Measurements from ENCODE around the gene KRT35. TPM values are rescaled to one million over a fixed set of nuclear protein-coding genes. Genes with fewer than 3 reads are reported as not detected.

Gene KRT35
- total and polyA plus RNA-seq, 2 donors (not counting 1 experiment from before 2014, with no cell fraction given), result not detected

GRCh38 chr17:41516147-41516829, 35.3 kb upstream of the KRT35 start:
- Histone ChIP-seq H3K9ac (ENCODE audit: insufficient read depth, low read length) (no peak overlapping the region), H2AFZ (ENCODE audit: low read length) (no peak overlapping the region), H3K79me2 (ENCODE audit: control insufficient read depth, insufficient read depth, low read length) (no peaks in the 10 kb centered on the region), H4K20me1 (ENCODE audit: control insufficient read depth, extremely low read depth, insufficient read depth, low read length) (no peaks in the 10 kb centered on the region), H3K27ac (ENCODE audit: insufficient read depth, low read length) (no peak overlapping the region), H3K27me3 (ENCODE audit: control insufficient read depth, insufficient read depth, low read length) (no peaks in the 10 kb centered on the region), H3K9me3 (ENCODE audit: control insufficient read depth, insufficient read depth, low read depth, low read length) (no peaks in the 10 kb centered on the region), H3K4me2 (ENCODE audit: extremely low read depth, insufficient read depth, low read length) (no peak overlapping the region), H3K36me3 (ENCODE audit: control insufficient read depth, insufficient read depth, low read length) (no peaks in the 10 kb centered on the region), H3K4me3 (replicated peaks in 1 of 4; ENCODE audit: control extremely low read depth in 1 of 4, insufficient read depth in 1 of 4, low read depth in 3 of 4, low read length in 4 of 4) (no peak overlapping the region), H3K4me1 (ENCODE audit: control insufficient read depth, extremely low read depth, insufficient read depth, low read length) (peaks cover 2% of the 10 kb centered on the region)
- TF ChIP-seq CTCF (conservative IDR thresholded peaks at IDR 0.05 in 1 of 2, IDR thresholded peaks at IDR 0.05 in 1 of 2; ENCODE audit: low read depth in 1 of 2, low read length in 2 of 2) (no peak), EZH2 (IDR thresholded peaks at IDR 0.05; ENCODE audit: low read length, missing control alignments) (no peak)
- DNase-seq (ENCODE audit: low read depth in 2 of 2), result no peak

DNA sequence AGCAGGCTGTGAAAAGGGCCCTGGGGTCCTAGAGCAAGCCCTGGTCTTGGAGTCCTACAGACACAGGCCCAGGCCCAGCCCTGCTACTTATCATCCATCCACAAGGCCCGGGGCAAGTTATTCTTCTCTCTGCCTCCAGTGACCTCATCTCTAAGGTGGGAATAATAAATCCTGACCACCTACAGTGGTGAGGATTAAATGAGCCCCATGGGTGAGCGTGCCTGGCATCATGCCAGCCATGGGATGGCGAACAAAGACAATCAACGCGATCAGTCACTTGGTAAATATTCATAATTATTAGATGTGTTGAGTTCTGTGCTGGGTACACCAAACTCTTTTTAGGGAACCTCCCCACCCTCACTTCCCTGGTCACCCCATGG, 32.2 kb upstream of the KRT35 start:
- no peaks in the 10 kb centered on the region for H4K20me1 ChIP-seq (ENCODE audit: control insufficient read depth, extremely low read depth, insufficient read depth, low read length)
- H3K4me1 ChIP-seq (ENCODE audit: control insufficient read depth, extremely low read depth, insufficient read depth, low read length), result no peaks in the 10 kb centered on the region
- TF ChIP-seq EZH2 (IDR thresholded peaks at IDR 0.05; ENCODE audit: low read length, missing control alignments) (no peak), CTCF (conservative IDR thresholded peaks at IDR 0.05 in 1 of 2, IDR thresholded peaks at IDR 0.05 in 1 of 2; ENCODE audit: low read depth in 1 of 2, low read length in 2 of 2) (no peak)
- H3K4me3 ChIP-seq (replicated peaks in 1 of 4; ENCODE audit: control extremely low read depth in 1 of 4, insufficient read depth in 1 of 4, low read depth in 3 of 4, low read length in 4 of 4), result no peak overlapping the region
- no peak overlapping the region for H3K9ac ChIP-seq (ENCODE audit: insufficient read depth, low read length)
- no peaks in the 10 kb centered on the region for H3K9me3 ChIP-seq (ENCODE audit: control insufficient read depth, insufficient read depth, low read depth, low read length)
- no peaks in the 10 kb centered on the region for H3K36me3 ChIP-seq (ENCODE audit: control insufficient read depth, insufficient read depth, low read length)
- H2AFZ ChIP-seq (ENCODE audit: low read length), result no peak overlapping the region
- H3K27me3 ChIP-seq (ENCODE audit: control insufficient read depth, insufficient read depth, low read length), result no peaks in the 10 kb centered on the region
- no peak overlapping the region for H3K27ac ChIP-seq (ENCODE audit: insufficient read depth, low read length)
- H3K79me2 ChIP-seq (ENCODE audit: control insufficient read depth, insufficient read depth, low read length), result no peaks in the 10 kb centered on the region
- no peak overlapping the region for H3K4me2 ChIP-seq (ENCODE audit: extremely low read depth, insufficient read depth, low read length)
- DNase-seq (ENCODE audit: low read depth in 2 of 2), result no peak

DNA sequence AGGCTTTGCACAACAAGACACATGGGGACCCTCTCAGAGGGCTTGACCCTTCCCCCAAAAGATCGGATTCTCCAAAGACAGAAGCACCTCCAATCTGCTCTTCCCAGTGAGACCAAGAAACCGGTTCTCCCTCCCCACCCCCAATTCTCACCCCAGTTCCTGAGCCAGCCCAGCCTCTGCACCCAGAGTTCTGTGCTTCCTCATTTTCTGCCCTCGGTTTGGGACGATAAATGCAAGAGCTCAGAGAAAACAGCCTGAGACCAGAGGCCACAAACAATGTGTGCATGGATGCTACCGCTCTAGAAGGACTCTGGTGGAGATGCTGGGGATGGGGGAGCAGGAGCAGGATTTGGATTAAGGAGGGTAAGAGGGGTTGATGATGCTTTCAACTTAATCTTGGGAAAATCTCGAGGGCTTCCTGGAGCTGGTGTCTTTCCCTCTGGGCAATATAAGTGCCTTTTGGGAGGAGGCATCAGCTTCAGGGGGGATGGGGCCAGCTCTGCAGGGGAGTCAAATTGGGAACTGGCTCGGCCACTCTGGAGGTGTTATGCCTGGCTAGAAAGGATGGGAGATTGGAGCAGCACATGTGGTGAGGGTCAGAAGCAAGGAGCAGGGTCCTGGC, 31.7 kb upstream of the KRT35 start:
- Histone ChIP-seq H3K9me3 (ENCODE audit: control insufficient read depth, insufficient read depth, low read depth, low read length) (no peaks in the 10 kb centered on the region), H3K79me2 (ENCODE audit: control insufficient read depth, insufficient read depth, low read length) (no peaks in the 10 kb centered on the region), H2AFZ (ENCODE audit: low read length) (no peak overlapping the region), H3K4me1 (ENCODE audit: control insufficient read depth, extremely low read depth, insufficient read depth, low read length) (no peaks in the 10 kb centered on the region), H3K36me3 (ENCODE audit: control insufficient read depth, insufficient read depth, low read length) (no peaks in the 10 kb centered on the region), H3K27me3 (ENCODE audit: control insufficient read depth, insufficient read depth, low read length) (no peaks in the 10 kb centered on the region), H4K20me1 (ENCODE audit: control insufficient read depth, extremely low read depth, insufficient read depth, low read length) (no peaks in the 10 kb centered on the region), H3K27ac (ENCODE audit: insufficient read depth, low read length) (no peak overlapping the region), H3K9ac (ENCODE audit: insufficient read depth, low read length) (no peak overlapping the region), H3K4me2 (ENCODE audit: extremely low read depth, insufficient read depth, low read length) (no peak overlapping the region), H3K4me3 (replicated peaks in 1 of 4; ENCODE audit: control extremely low read depth in 1 of 4, insufficient read depth in 1 of 4, low read depth in 3 of 4, low read length in 4 of 4) (no peak overlapping the region)
- DNase-seq (ENCODE audit: low read depth in 2 of 2), result no peak
- TF ChIP-seq CTCF (conservative IDR thresholded peaks at IDR 0.05 in 1 of 2, IDR thresholded peaks at IDR 0.05 in 1 of 2; ENCODE audit: low read depth in 1 of 2, low read length in 2 of 2), result no peak
- no peak for TF ChIP-seq EZH2 (IDR thresholded peaks at IDR 0.05; ENCODE audit: low read length, missing control alignments)
